ENCODE results near the gene FOXL1. TPM values are rescaled to one million over a fixed set of nuclear protein-coding genes. Genes with fewer than 3 reads are reported as not detected.
"Not testable (repeated sequence)": the region's sequence is repeated elsewhere in the genome, so short reads cannot be mapped to it uniquely, and the experiment has no call there.

FOXL1 gene
- total RNA-seq, 2 donors from 2014 or later, result not detected

- no peak for DNase-seq (ENCODE audit: low spot score in 2 of 2)
- no peak for ATAC-seq
- H3K36me3 Mint-ChIP-seq, result no peaks in the 10 kb centered on the region
- H3K27ac Mint-ChIP-seq, result no peak overlapping the region
- no peaks in the 10 kb centered on the region for H3K9me3 Mint-ChIP-seq
Measured at GRCh38 chr16:86584726-86585721, 6.7 kb downstream of the FOXL1 start.

GRCh38 chr16:86585821-86586611 is 7.7 kb downstream of the FOXL1 start:
- ATAC-seq (no peak), DNase-seq (ENCODE audit: low spot score in 2 of 2) (no peak)
- H3K9me3 Mint-ChIP-seq, result no peaks in the 10 kb centered on the region
- H3K36me3 Mint-ChIP-seq, result no peaks in the 10 kb centered on the region
- H3K27ac Mint-ChIP-seq, result no peak overlapping the region

GRCh38 chr16:86587487-86587886 is 9.1 kb downstream of the FOXL1 start:
- ATAC-seq (no peak), DNase-seq (ENCODE audit: low spot score in 2 of 2) (no peak)
- Mint-ChIP-seq H3K27ac (no peak overlapping the region), H3K9me3 (peaks cover 0 to 4% of the 10 kb centered on the region in 2 donors), H3K36me3 (no peaks in the 10 kb centered on the region)

- ATAC-seq; H3K36me3 Mint-ChIP-seq; H3K9me3 Mint-ChIP-seq; DNase-seq (ENCODE audit: low spot score in 2 of 2); H3K27ac Mint-ChIP-seq: not testable (repeated sequence)
Measured at GRCh38 chr16:86587955-86588354, 9.6 kb downstream of the FOXL1 start.

- ATAC-seq, result no peak
- DNase-seq (ENCODE audit: low spot score in 2 of 2), result no peak
- no peak overlapping the region for H3K27ac Mint-ChIP-seq
- H3K9me3 Mint-ChIP-seq, result peaks cover 0 to 4% of the 10 kb centered on the region in 2 donors
- H3K36me3 Mint-ChIP-seq, result no peaks in the 10 kb centered on the region
Measured at GRCh38 chr16:86590501-86591144, 12.3 kb downstream of the FOXL1 start.

- no peaks in the 10 kb centered on the region for H3K36me3 Mint-ChIP-seq
- no peak for DNase-seq (ENCODE audit: low spot score in 2 of 2)
Measured at GRCh38 chr16:86591270-86591669, 12.9 kb downstream of the FOXL1 start.

GRCh38 chr16:86593913-86594620 is 15.7 kb downstream of the FOXL1 start:
- H3K36me3 Mint-ChIP-seq, result no peaks in the 10 kb centered on the region
- no peak overlapping the region for H3K27ac Mint-ChIP-seq

More at GRCh38 chr16:86591270-86591669, 12.9 kb downstream of the FOXL1 start:
- H3K9me3 Mint-ChIP-seq, result peaks cover 0 to 4% of the 10 kb centered on the region in 2 donors
- ATAC-seq, result no peak
- H3K27ac Mint-ChIP-seq, result no peak overlapping the region

GRCh38 chr16:86594721-86595120 is 16.4 kb downstream of the FOXL1 start:
- Mint-ChIP-seq H3K9me3 (peaks cover 0 to 4% of the 10 kb centered on the region in 2 donors), H3K27ac (no peak overlapping the region), H3K36me3 (no peaks in the 10 kb centered on the region)
- ATAC-seq, result no peak
- DNase-seq (ENCODE audit: low spot score in 2 of 2), result no peak

More at GRCh38 chr16:86593913-86594620, 15.7 kb downstream of the FOXL1 start:
- DNase-seq (ENCODE audit: low spot score in 2 of 2) (no peak), ATAC-seq (no peak)
- H3K9me3 Mint-ChIP-seq, result peaks cover 0 to 4% of the 10 kb centered on the region in 2 donors

- Mint-ChIP-seq H3K27ac (no peak overlapping the region), H3K9me3 (peaks cover 0 to 4% of the 10 kb centered on the region in 2 donors), H3K36me3 (no peaks in the 10 kb centered on the region)
- no peak for DNase-seq (ENCODE audit: low spot score in 2 of 2)
- no peak for ATAC-seq
Measured at GRCh38 chr16:86595983-86596605, 17.7 kb downstream of the FOXL1 start.

- no peak overlapping the region for H3K27ac Mint-ChIP-seq
Measured at GRCh38 chr16:86597126-86597879, 19.0 kb downstream of the FOXL1 start.

GRCh38 chr16:86597880-86598606 is 19.7 kb downstream of the FOXL1 start:
- DNase-seq (ENCODE audit: low spot score in 2 of 2) (no peak), ATAC-seq (no peak)
- Mint-ChIP-seq H3K9me3 (no peaks in the 10 kb centered on the region), H3K36me3 (no peaks in the 10 kb centered on the region), H3K27ac (peak overlapping the region in 1 of 2 donors; percentile 58)

More at GRCh38 chr16:86597126-86597879, 19.0 kb downstream of the FOXL1 start:
- Mint-ChIP-seq H3K9me3 (no peaks in the 10 kb centered on the region), H3K36me3 (no peaks in the 10 kb centered on the region)
- ATAC-seq, result no peak
- no peak for DNase-seq (ENCODE audit: low spot score in 2 of 2)

GRCh38 chr16:86598607-86599565 is 20.5 kb downstream of the FOXL1 start:
- ATAC-seq (no peak), DNase-seq (ENCODE audit: low spot score in 2 of 2) (no peak)
- no peak overlapping the region for H3K27ac Mint-ChIP-seq
- H3K36me3 Mint-ChIP-seq, result no peaks in the 10 kb centered on the region
- H3K9me3 Mint-ChIP-seq, result no peaks in the 10 kb centered on the region

- H3K36me3 Mint-ChIP-seq, result peaks cover 0 to 12% of the 10 kb centered on the region in 2 donors
- H3K27ac Mint-ChIP-seq, result no peak overlapping the region
- DNase-seq (ENCODE audit: low spot score in 2 of 2), result no peak
- H3K9me3 Mint-ChIP-seq, result no peaks in the 10 kb centered on the region
- no peak for ATAC-seq
Measured at GRCh38 chr16:86601356-86601755, 23.0 kb downstream of the FOXL1 start.

GRCh38 chr16:86602521-86602920 is 24.2 kb downstream of the FOXL1 start:
- Mint-ChIP-seq H3K9me3 (no peaks in the 10 kb centered on the region), H3K36me3 (peaks cover 0 to 12% of the 10 kb centered on the region in 2 donors), H3K27ac (no peak overlapping the region)
- DNase-seq (ENCODE audit: low spot score in 2 of 2) (no peak), ATAC-seq (no peak)

Measured in activated naive CD4-positive, alpha-beta T cell treated with anti-CD3 and anti-CD28 coated beads, Interleukin-2, amount 50 U/mL, for 72 hours (primary cell).